H9 (cell line): ENCODE measurements around the gene TMCC2. TPM values are rescaled to one million over a fixed set of nuclear protein-coding genes. Genes with fewer than 3 reads are reported as not detected.

ENCODE experiments used
- DNase-seq: peaks from one replicate; pipeline ENCODE4 v3.0.0-alpha.2; 2017
- H2AFZ ChIP-seq: one replicate; pipeline ENCODE4 v1.6.1; 2013; ENCODE audit warnings: mild to moderate bottlenecking, low read length, control low read depth, moderate library complexity
- H2AK5ac ChIP-seq: 2 replicates; pipeline ENCODE4 v1.6.1; 2013; ENCODE audit warnings: low read length, control low read depth, mixed read lengths; ENCODE audit not compliant: insufficient read length
- H2BK120ac ChIP-seq: one replicate; pipeline ENCODE4 v1.6.1; 2013; ENCODE audit warnings: low read depth, mild to moderate bottlenecking, low read length, control low read depth, inconsistent platforms; ENCODE audit not compliant: poor library complexity, severe bottlenecking
- H2BK12ac ChIP-seq: 2 replicates; pipeline ENCODE4 v1.6.1; 2013; ENCODE audit warnings: low read length, control low read depth, mixed read lengths, low read depth; ENCODE audit not compliant: insufficient read length
- H2BK15ac ChIP-seq: 2 replicates; pipeline ENCODE4 v1.6.1; 2013; ENCODE audit warnings: low read depth, low read length, control low read depth
- H2BK20ac ChIP-seq: one replicate; pipeline ENCODE4 v1.6.1; 2013; ENCODE audit warnings: low read depth, mild to moderate bottlenecking, low read length, control low read depth, inconsistent platforms; ENCODE audit not compliant: poor library complexity, severe bottlenecking
- H2BK5ac ChIP-seq: 2 replicates; pipeline ENCODE4 v1.6.1; 2013; ENCODE audit warnings: low read length, control low read depth, mixed read lengths; ENCODE audit not compliant: insufficient read length
- H3K14ac ChIP-seq: 2 replicates; pipeline ENCODE4 v1.6.1; 2013; ENCODE audit warnings: low read length, control low read depth; ENCODE audit not compliant: insufficient read depth
- H3K18ac ChIP-seq: 2 replicates; pipeline ENCODE4 v1.6.1; 2013; ENCODE audit warnings: low read depth, mild to moderate bottlenecking, mixed read lengths, low read length, control low read depth; ENCODE audit not compliant: insufficient read length
- H3K23ac ChIP-seq: 2 replicates; pipeline ENCODE4 v1.6.1; 2013; ENCODE audit warnings: low read length, control low read depth, mixed read lengths, low read depth; ENCODE audit not compliant: insufficient read length
- H3K23me2 ChIP-seq: 2 replicates; pipeline ENCODE4 v1.6.1; 2013; ENCODE audit warnings: low read depth, mild to moderate bottlenecking, mixed read lengths, low read length, control low read depth; ENCODE audit not compliant: insufficient read length, poor library complexity, severe bottlenecking
- H3K27ac ChIP-seq: 2 replicates; pipeline ENCODE4 v1.5.1; 2013; ENCODE audit warnings: low read length, control low read depth, mixed read lengths, low read depth; ENCODE audit not compliant: insufficient read length
- H3K27me3 ChIP-seq: 2 replicates; pipeline ENCODE4 v1.6.1; 2013; ENCODE audit warnings: low read length, control low read depth, inconsistent platforms; ENCODE audit not compliant: insufficient read depth
- H3K4ac ChIP-seq: 2 replicates; pipeline ENCODE4 v1.6.1; 2013; ENCODE audit warnings: low read depth, mild to moderate bottlenecking, control low read depth, inconsistent platforms, low read length, moderate library complexity
- H3K4me1 ChIP-seq: 2 replicates; pipeline ENCODE4 v1.6.1; 2013; ENCODE audit warnings: low read length, control low read depth, inconsistent platforms; ENCODE audit not compliant: insufficient read depth
- H3K4me2 ChIP-seq: 2 replicates; pipeline ENCODE4 v1.6.1; 2013; ENCODE audit warnings: low read length, control low read depth, mixed read lengths; ENCODE audit not compliant: insufficient read length, insufficient read depth
- H3K56ac ChIP-seq: 2 replicates; pipeline ENCODE4 v1.6.1; 2013; ENCODE audit warnings: low read depth, mild to moderate bottlenecking, mixed read lengths, low read length, control low read depth; ENCODE audit not compliant: insufficient read length
- H3K79me1 ChIP-seq: 2 replicates; pipeline ENCODE4 v1.6.1; 2013; ENCODE audit warnings: low read depth, mild to moderate bottlenecking, moderate library complexity, low read length, control low read depth, inconsistent platforms; ENCODE audit not compliant: insufficient read depth, poor library complexity, severe bottlenecking
- H3K79me2 ChIP-seq: 2 replicates; pipeline ENCODE4 v1.6.1; 2013; ENCODE audit warnings: low read length, control low read depth, inconsistent platforms; ENCODE audit not compliant: insufficient read depth
- H3K9ac ChIP-seq: 2 replicates; pipeline ENCODE4 v1.6.1; 2013; ENCODE audit warnings: low read length, control low read depth, mixed read lengths; ENCODE audit not compliant: insufficient read length; ENCODE audit errors: extremely low read depth
- H3K9me3 ChIP-seq: one replicate; pipeline ENCODE4 v1.6.1; 2013; ENCODE audit warnings: low read depth, low read length, inconsistent platforms; ENCODE audit not compliant: control insufficient read depth
- H3T11ph ChIP-seq: one replicate; pipeline ENCODE4 v1.6.1; 2013; ENCODE audit warnings: mild to moderate bottlenecking, low read length, control low read depth, inconsistent platforms
- H4K20me1 ChIP-seq: one replicate; pipeline ENCODE4 v1.6.1; 2013; ENCODE audit not compliant: control insufficient read depth, insufficient read length, insufficient read depth
- H4K5ac ChIP-seq: 2 replicates; pipeline ENCODE4 v1.6.1; 2013; ENCODE audit warnings: low read depth, mild to moderate bottlenecking, mixed read lengths, low read length, control low read depth; ENCODE audit not compliant: insufficient read length
- H4K8ac ChIP-seq: replicated peaks from 2 replicates; pipeline ENCODE4 v1.6.1; 2013; ENCODE audit warnings: low read length, control low read depth, mixed read lengths, low read depth; ENCODE audit not compliant: insufficient read length
- H4K91ac ChIP-seq: 2 replicates; pipeline ENCODE4 v1.6.1; 2013; ENCODE audit warnings: low read depth, mild to moderate bottlenecking, moderate library complexity, mixed read lengths, low read length, control low read depth; ENCODE audit not compliant: insufficient read length
- H3K27ac Mint-ChIP-seq, 3 experiments: 2 replicates in 2 of 3; 3 replicates in 1 of 3; pipeline ENCODE4 v1.8.0; 2020 to 2021; ENCODE audit warnings: mixed read lengths in 3 of 3, mild to moderate bottlenecking in 1 of 3, moderate library complexity in 1 of 3
- H3K27me3 Mint-ChIP-seq: 2 replicates; pipeline ENCODE4 v1.8.0; 2021; ENCODE audit warnings: low read depth, mild to moderate bottlenecking, moderate library complexity, mixed read lengths
- H3K36me3 Mint-ChIP-seq, 3 experiments: 2 replicates in 2 of 3; 3 replicates in 1 of 3; pipeline ENCODE4 v1.8.0; 2020 to 2021; ENCODE audit warnings: low read depth in 3 of 3, mixed read lengths in 3 of 3; ENCODE audit not compliant: insufficient read depth in 1 of 3
- H3K4me1 Mint-ChIP-seq, 2 experiments: 2 replicates each; pipeline ENCODE4 v1.8.0; 2020; ENCODE audit warnings: mixed read lengths in 2 of 2
- H3K4me3 Mint-ChIP-seq, 2 experiments: 2 replicates in 1 of 2; 3 replicates in 1 of 2; pipeline ENCODE4 v1.8.0; 2020 to 2021; ENCODE audit warnings: mild to moderate bottlenecking in 2 of 2, mixed read lengths in 2 of 2, moderate library complexity in 1 of 2
- H3K9me3 Mint-ChIP-seq, 2 experiments: 2 replicates in 1 of 2; 3 replicates in 1 of 2; pipeline ENCODE4 v1.8.0; 2020; ENCODE audit warnings: mild to moderate bottlenecking in 2 of 2, mixed read lengths in 2 of 2, moderate library complexity in 1 of 2
- WGBS: extraction: QIAGEN DNeasy Blood & Tissue Kit; methylation state at CpG from one replicate; pipeline ENCODE4 v1.1.7; 2013; ENCODE audit warnings: missing lambda C conversion rate, low lambda C conversion rate, mixed read lengths; ENCODE audit not compliant: insufficient read length; ENCODE audit errors: extremely low coverage; 5-methylcytosine and 5-hydroxymethylcytosine counted together
- total RNA-seq: library from RNA; stranded (reverse); gene quantifications from 2 replicates; pipeline ENCODE4 v1.2.1, GENCODE V29; 2021
- TF ChIP-seq, protein P1 (sequence below): fragments of 200-600 bp; sonication (generic); conservative IDR thresholded peaks from 3 replicates; pipeline ENCODE4 v1.8.0; 2021; ENCODE audit warnings: antibody characterized with exemption, mild to moderate bottlenecking

TMCC2 gene
- total RNA-seq, 1 experiment from 2014 or later, result 11.7 TPM

DNA sequence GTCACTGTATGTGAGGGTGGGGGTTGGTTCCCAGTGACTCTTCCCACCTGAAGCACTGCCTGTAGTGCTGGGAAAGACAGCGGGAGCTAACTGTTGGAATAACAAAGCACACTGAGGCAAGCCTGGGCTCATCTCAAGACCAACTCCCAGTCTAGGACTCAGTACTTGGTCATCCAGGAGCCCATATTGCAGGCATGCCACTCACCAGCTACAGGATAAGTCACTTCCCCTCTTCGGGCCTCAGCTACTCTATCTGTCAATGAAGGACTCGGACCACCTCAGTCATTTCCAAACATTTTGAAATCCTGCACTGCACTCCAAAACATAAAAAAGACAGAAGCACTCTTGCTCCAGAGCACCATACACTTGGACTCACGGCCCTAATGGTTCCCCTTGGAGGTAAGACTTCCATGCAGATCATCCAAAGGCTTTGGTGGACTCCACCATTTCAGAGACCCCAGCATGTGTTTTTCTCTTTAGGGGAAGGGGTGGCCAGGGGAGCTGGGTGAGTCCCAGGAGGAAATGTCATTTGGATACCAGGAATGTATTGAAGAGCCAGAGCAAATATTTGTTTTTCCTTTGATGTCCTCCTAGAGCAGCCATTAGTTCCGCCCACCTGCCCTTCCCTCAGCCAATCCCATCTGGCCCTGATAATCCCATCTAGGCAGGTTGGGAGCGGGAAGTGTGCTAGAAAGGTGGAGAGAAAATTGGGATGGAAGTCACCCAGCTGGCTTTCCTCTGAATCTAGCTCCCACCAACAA lies 90.7 kb downstream of the TMCC2 start:
- no peak overlapping the region for H2AFZ ChIP-seq
- H3K36me3 Mint-ChIP-seq, result peaks cover 5 to 31% (median 21%) of the 10 kb centered on the region in 3 experiments
- no peak overlapping the region for H2BK15ac ChIP-seq
- H3K56ac ChIP-seq, result no peak overlapping the region
- peaks cover 0 to 6% of the 10 kb centered on the region in 2 experiments; a peak in 2 of 5 replicates for H3K9me3 Mint-ChIP-seq
- H3K4ac ChIP-seq, result no peak overlapping the region
- H3K23me2 ChIP-seq, result peaks cover 14% of the 10 kb centered on the region
- H4K20me1 ChIP-seq, result no peaks in the 10 kb centered on the region
- H3K27ac Mint-ChIP-seq, result peak overlapping the region in 2 of 3 experiments; percentile 42 to 81; a peak in 2 of 7 replicates
- no peak overlapping the region for H3K18ac ChIP-seq
- H3K4me1 Mint-ChIP-seq, result peaks cover 73 to 76% of the 10 kb centered on the region in 2 experiments
- WGBS, result no CpG with 5 or more reads among the region's 6 CpGs
- peaks cover 8% of the 10 kb centered on the region; the same call in 1 of the 2 replicates for H3K27me3 Mint-ChIP-seq
- H4K8ac ChIP-seq, result no peak overlapping the region
- peaks cover 34% of the 10 kb centered on the region; the same call in 1 of the 2 replicates for H3K79me2 ChIP-seq
- H4K91ac ChIP-seq, result no peak overlapping the region
- no peak overlapping the region for H3K9ac ChIP-seq
- H4K5ac ChIP-seq, result no peak overlapping the region
- H3K4me2 ChIP-seq, result peak overlapping the region; percentile 4
- H2BK20ac ChIP-seq, result no peak overlapping the region
- no peak overlapping the region for H3K27ac ChIP-seq
- no peak overlapping the region for H3T11ph ChIP-seq
- H3K9me3 ChIP-seq, result no peaks in the 10 kb centered on the region
- no peak overlapping the region for H2AK5ac ChIP-seq
- H3K4me1 ChIP-seq, result peaks cover 38% of the 10 kb centered on the region
- no peaks in the 10 kb centered on the region for H3K27me3 ChIP-seq
- no peak overlapping the region for H3K23ac ChIP-seq
- H3K4me3 Mint-ChIP-seq, result peak overlapping the region; percentile 31 to 93
- H3K14ac ChIP-seq, result no peak overlapping the region
- H2BK12ac ChIP-seq, result no peak overlapping the region
- no peaks in the 10 kb centered on the region for H3K79me1 ChIP-seq
- H2BK120ac ChIP-seq, result no peak overlapping the region
- H2BK5ac ChIP-seq, result no peak overlapping the region
- TF ChIP-seq, protein P1, sequence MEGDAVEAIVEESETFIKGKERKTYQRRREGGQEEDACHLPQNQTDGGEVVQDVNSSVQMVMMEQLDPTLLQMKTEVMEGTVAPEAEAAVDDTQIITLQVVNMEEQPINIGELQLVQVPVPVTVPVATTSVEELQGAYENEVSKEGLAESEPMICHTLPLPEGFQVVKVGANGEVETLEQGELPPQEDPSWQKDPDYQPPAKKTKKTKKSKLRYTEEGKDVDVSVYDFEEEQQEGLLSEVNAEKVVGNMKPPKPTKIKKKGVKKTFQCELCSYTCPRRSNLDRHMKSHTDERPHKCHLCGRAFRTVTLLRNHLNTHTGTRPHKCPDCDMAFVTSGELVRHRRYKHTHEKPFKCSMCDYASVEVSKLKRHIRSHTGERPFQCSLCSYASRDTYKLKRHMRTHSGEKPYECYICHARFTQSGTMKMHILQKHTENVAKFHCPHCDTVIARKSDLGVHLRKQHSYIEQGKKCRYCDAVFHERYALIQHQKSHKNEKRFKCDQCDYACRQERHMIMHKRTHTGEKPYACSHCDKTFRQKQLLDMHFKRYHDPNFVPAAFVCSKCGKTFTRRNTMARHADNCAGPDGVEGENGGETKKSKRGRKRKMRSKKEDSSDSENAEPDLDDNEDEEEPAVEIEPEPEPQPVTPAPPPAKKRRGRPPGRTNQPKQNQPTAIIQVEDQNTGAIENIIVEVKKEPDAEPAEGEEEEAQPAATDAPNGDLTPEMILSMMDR, result no peak
- DNase-seq, result no peak
